DMS79 (cell line): Measurements from ENCODE around the gene CPNE1.
A peak's percentile ranks its signal among the peaks of the same experiment; 100 is the strongest.
"Not testable (repeated sequence)": the region's sequence is repeated elsewhere in the genome, so short reads cannot be mapped to it uniquely, and the experiment has no call there.

Experiments
- DNase-seq: peaks from one replicate; lab custom pipeline; 2025; lab: John Stamatoyannopoulos, UW

The CPNE1 gene

GRCh38 chr20:35698298-35699126 is 33.8 kb upstream of the CPNE1 start:
- DNase-seq, result no peak

- DNase-seq, result no peak
Measured at GRCh38 chr20:35697696-35698297, 33.1 kb upstream of the CPNE1 start.

- no peak for DNase-seq
Measured at GRCh38 chr20:35695978-35696377, 31.3 kb upstream of the CPNE1 start.

- DNase-seq, result no peak
Measured at GRCh38 chr20:35695245-35695749, 30.6 kb upstream of the CPNE1 start.

- no peak for DNase-seq
Measured at GRCh38 chr20:35690265-35690664, 25.6 kb upstream of the CPNE1 start.

GRCh38 chr20:35686872-35687271 is 22.2 kb upstream of the CPNE1 start:
- DNase-seq, result not testable (repeated sequence)

- DNase-seq, result not testable (repeated sequence)
Measured at GRCh38 chr20:35685368-35685767, 20.7 kb upstream of the CPNE1 start.

- no peak for DNase-seq
Measured at GRCh38 chr20:35681960-35682359, 17.3 kb upstream of the CPNE1 start.

GRCh38 chr20:35680452-35681183 is 15.9 kb upstream of the CPNE1 start:
- no peak for DNase-seq

GRCh38 chr20:35674921-35675320 is 10.2 kb upstream of the CPNE1 start:
- no peak for DNase-seq

- DNase-seq, result no peak
Measured at GRCh38 chr20:35673884-35674283, 9.2 kb upstream of the CPNE1 start.

- DNase-seq, result no peak
Measured at GRCh38 chr20:35669681-35670080, 5.0 kb upstream of the CPNE1 start.

GRCh38 chr20:35669221-35669620 is 4.5 kb upstream of the CPNE1 start:
- DNase-seq, result no peak

GRCh38 chr20:35665949-35666288 is 1.2 kb upstream of the CPNE1 start:
- DNase-seq, result no peak

- peak; percentile 70 for DNase-seq
Measured at GRCh38 chr20:35663516-35664465, 909 bp downstream of the CPNE1 start.

GRCh38 chr20:35662551-35662950 is 2.1 kb downstream of the CPNE1 start:
- DNase-seq, result no peak

GRCh38 chr20:35661908-35662307 is 2.8 kb downstream of the CPNE1 start:
- no peak for DNase-seq

GRCh38 chr20:35661053-35661452 is 3.6 kb downstream of the CPNE1 start:
- DNase-seq, result no peak

GRCh38 chr20:35660122-35660937 is 4.4 kb downstream of the CPNE1 start:
- no peak for DNase-seq

- no peak for DNase-seq
Measured at GRCh38 chr20:35657271-35657670, 7.4 kb downstream of the CPNE1 start.

- DNase-seq, result no peak
Measured at GRCh38 chr20:35654415-35654814, 10.3 kb downstream of the CPNE1 start.
